Activated CD8-positive, alpha-beta memory T cell treated with anti-CD3 and anti-CD28 coated beads, Interleukin-2, amount 50 U/mL, for 1 hour (primary cell): ENCODE measurements around the gene BLMH.

Source experiments
- DNase-seq: peaks from one replicate; pipeline ENCODE4 v3.0.0-alpha.2; 2020; ENCODE audit errors: extremely low read depth

The BLMH gene

DNA sequence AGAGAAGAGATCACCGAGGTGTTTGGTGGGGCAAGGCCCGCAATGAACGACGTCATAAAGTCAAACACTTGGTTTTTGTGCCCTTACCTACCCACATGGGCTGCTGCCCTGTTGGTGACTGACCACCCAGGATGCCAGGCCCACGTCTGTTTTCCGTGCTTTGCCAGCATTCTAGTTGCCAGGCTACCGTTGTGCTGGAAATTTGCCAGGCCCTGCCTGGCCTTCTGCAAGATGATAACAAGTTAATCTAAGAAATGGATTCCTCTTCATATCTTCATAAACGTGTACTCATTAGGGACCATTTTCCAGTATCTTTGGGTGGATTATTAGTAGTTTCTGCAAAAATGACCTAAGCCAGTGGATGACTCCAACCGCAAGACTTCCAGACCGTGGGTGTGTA lies 91.6 kb downstream of the BLMH start:
- DNase-seq = no peak

DNA sequence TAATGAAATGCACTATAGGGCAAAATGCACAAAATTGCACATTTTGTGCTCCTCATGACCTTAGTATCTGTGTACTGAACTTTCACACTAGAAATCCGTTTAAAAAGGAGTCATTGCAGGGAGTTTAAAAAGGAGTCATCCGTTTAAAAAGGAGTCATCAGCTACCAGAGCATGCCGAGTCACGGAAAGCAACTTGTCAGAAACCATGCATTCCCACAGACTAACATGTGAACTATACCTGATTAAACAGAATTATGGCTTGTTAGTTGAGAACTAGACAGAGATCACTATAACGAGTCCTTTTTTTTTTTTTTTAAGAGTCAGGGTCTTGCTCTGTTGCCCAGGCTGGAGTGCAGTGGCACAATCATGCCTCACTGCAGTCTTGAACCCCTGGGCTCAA lies 92.1 kb downstream of the BLMH start:
- no peak for DNase-seq
